HEK293 (cell line): Measurements from ENCODE around the gene LAMTOR4.

Source experiments
- CTCF ChIA-PET: fragments of 350-600 bp; formaldehyde crosslinking; extraction: SDS; loops from one replicate; lab custom pipeline; 2021; ENCODE audit warnings: antibody characterized with exemption; lab: Yijun Ruan, JAX
- POLR2A ChIA-PET: fragments of 300-600 bp; formaldehyde crosslinking; extraction: SDS; loops from one replicate; lab custom pipeline; 2020; ENCODE audit warnings: antibody characterized with exemption, inconsistent platforms; lab: Yijun Ruan, JAX
- H3K27ac ChIP-seq: fragments of 200-500 bp; sonication (Bioruptor generic); 2 replicates; pipeline ENCODE4 v1.5.1; 2014; ENCODE audit warnings: low read depth, low read length, control low read depth, inconsistent platforms; ENCODE audit errors: extremely low read depth
- H3K36me3 ChIP-seq, 2 experiments: fragments of 200-500 bp in 1 of 2; sonication (Bioruptor generic) in 1 of 2; 1 replicate in 1 of 2; 2 replicates in 1 of 2; pipeline ENCODE4 v1.5.1; 2014 to 2017; ENCODE audit warnings: inconsistent platforms in 2 of 2, low read length in 2 of 2; ENCODE audit not compliant: control insufficient read depth in 2 of 2, insufficient read depth in 1 of 2
- H3K4me1 ChIP-seq: fragments of 200-500 bp; sonication (Bioruptor generic); 2 replicates; pipeline ENCODE4 v1.5.1; 2014; ENCODE audit warnings: mild to moderate bottlenecking, low read length, inconsistent platforms; ENCODE audit not compliant: control insufficient read depth, insufficient read depth
- H3K4me3 ChIP-seq: 2 replicates; pipeline ENCODE4 v1.5.1; 2011; ENCODE audit warnings: low read depth, mild to moderate bottlenecking, control low read depth, low read length, moderate library complexity
- H3K9me3 ChIP-seq: fragments of 200-500 bp; sonication (Bioruptor generic); 2 replicates; pipeline ENCODE4 v1.5.1; 2014; ENCODE audit warnings: low read depth, low read length, inconsistent platforms; ENCODE audit not compliant: control insufficient read depth, insufficient read depth
- FEZF1 ChIP-seq: fragments of 450-650 bp; formaldehyde crosslinking; IDR thresholded peaks from 2 replicates; pipeline ENCODE4 v1.5.1; 2016; ENCODE audit warnings: missing biosample characterization, missing genetic modification characterization
- GLIS2 ChIP-seq: fragments of 450-650 bp; formaldehyde crosslinking; IDR thresholded peaks from 2 replicates; pipeline ENCODE4 v1.5.1; 2016; ENCODE audit warnings: missing biosample characterization, missing genetic modification characterization
- KLF9 ChIP-seq: fragments of 450-650 bp; formaldehyde crosslinking; IDR thresholded peaks from 2 replicates; pipeline ENCODE4 v1.5.1; 2016; ENCODE audit warnings: missing biosample characterization, missing genetic modification characterization, low read depth
- SP2 ChIP-seq: fragments of 450-650 bp; formaldehyde crosslinking; IDR thresholded peaks from 2 replicates; pipeline ENCODE4 v1.5.1; 2016; ENCODE audit warnings: missing biosample characterization, missing genetic modification characterization
- SP3 ChIP-seq: fragments of 450-650 bp; formaldehyde crosslinking; IDR thresholded peaks from 2 replicates; pipeline ENCODE4 v1.5.1; 2016; ENCODE audit warnings: missing biosample characterization, missing genetic modification characterization
- WT1 ChIP-seq: fragments of 450-650 bp; formaldehyde crosslinking; IDR thresholded peaks from 2 replicates; pipeline ENCODE4 v1.5.1; 2016; ENCODE audit warnings: missing biosample characterization, missing genetic modification characterization
- YY1 ChIP-seq: fragments of 450-650 bp; formaldehyde crosslinking; IDR thresholded peaks from 2 replicates; pipeline ENCODE4 v1.5.1; 2018; ENCODE audit warnings: missing biosample characterization, missing genetic modification characterization
- ZNF10 ChIP-seq: fragments of 450-650 bp; formaldehyde crosslinking; IDR thresholded peaks from 2 replicates; pipeline ENCODE4 v1.5.1; 2017; ENCODE audit warnings: missing biosample characterization, missing genetic modification characterization
- ZNF133 ChIP-seq: fragments of 450-650 bp; formaldehyde crosslinking; IDR thresholded peaks from 2 replicates; pipeline ENCODE4 v1.5.1; 2016; ENCODE audit warnings: missing biosample characterization, missing genetic modification characterization
- ZNF184 ChIP-seq: fragments of 450-650 bp; IDR thresholded peaks from 2 replicates; pipeline ENCODE4 v1.5.1; 2018; ENCODE audit warnings: missing biosample characterization, mild to moderate bottlenecking, missing genetic modification characterization
- ZNF202 ChIP-seq: fragments of 450-650 bp; formaldehyde crosslinking; IDR thresholded peaks from 2 replicates; pipeline ENCODE4 v1.5.1; 2016; ENCODE audit warnings: missing biosample characterization, missing genetic modification characterization, borderline replicate concordance
- ZNF239 ChIP-seq: fragments of 450-650 bp; formaldehyde crosslinking; IDR thresholded peaks from 2 replicates; pipeline ENCODE4 v1.5.1; 2016; ENCODE audit warnings: missing biosample characterization, missing genetic modification characterization
- ZNF24 ChIP-seq: fragments of 450-650 bp; formaldehyde crosslinking; IDR thresholded peaks from 2 replicates; pipeline ENCODE4 v1.5.1; 2016; ENCODE audit warnings: missing biosample characterization, missing genetic modification characterization
- ZNF274 ChIP-seq, 2 experiments: fragments of 200-500 bp in 1 of 2; fragments of 450-650 bp in 1 of 2; sonication (Bioruptor generic) in 1 of 2; formaldehyde crosslinking in 1 of 2; IDR thresholded peaks; 2 replicates each; pipeline versions ENCODE4 v1.5.1 to v1.6.1; 2014 to 2016; ENCODE audit warnings: borderline replicate concordance in 1 of 2, inconsistent platforms in 1 of 2, low read length in 1 of 2, missing biosample characterization in 1 of 2, missing genetic modification characterization in 1 of 2
- ZNF354C ChIP-seq: fragments of 450-650 bp; formaldehyde crosslinking; IDR thresholded peaks from 2 replicates; pipeline ENCODE4 v1.5.1; 2016; ENCODE audit warnings: missing biosample characterization, missing genetic modification characterization, low read depth, borderline replicate concordance
- ZNF423 ChIP-seq: fragments of 450-650 bp; formaldehyde crosslinking; IDR thresholded peaks from 2 replicates; pipeline ENCODE4 v1.5.1; 2016; ENCODE audit warnings: missing biosample characterization, missing genetic modification characterization
- ZNF585B ChIP-seq: fragments of 450-650 bp; formaldehyde crosslinking; IDR thresholded peaks from 2 replicates; pipeline ENCODE4 v1.5.1; 2016; ENCODE audit warnings: missing biosample characterization, missing genetic modification characterization
- TF ChIP-seq, protein P1 (sequence below): fragments of 450-650 bp; formaldehyde crosslinking; IDR thresholded peaks from 2 replicates; pipeline ENCODE4 v1.5.1; 2016; ENCODE audit warnings: missing biosample characterization, missing genetic modification characterization
- TF ChIP-seq, protein P2 (sequence below): fragments of 450-650 bp; formaldehyde crosslinking; optimal IDR thresholded peaks from 2 replicates; pipeline ENCODE3; 2016; ENCODE audit warnings: missing biosample characterization, mild to moderate bottlenecking, missing genetic modification characterization
- TF ChIP-seq, protein P3 (sequence below): fragments of 450-650 bp; formaldehyde crosslinking; IDR thresholded peaks from 2 replicates; pipeline ENCODE4 v1.5.1; 2017; ENCODE audit warnings: missing biosample characterization, mild to moderate bottlenecking, missing genetic modification characterization, moderate library complexity
- TF ChIP-seq, protein P4 (sequence below): fragments of 450-650 bp; formaldehyde crosslinking; IDR thresholded peaks from 2 replicates; pipeline ENCODE4; 2016; ENCODE audit warnings: missing biosample characterization, missing genetic modification characterization
- TF ChIP-seq, protein P5 (sequence below): fragments of 450-650 bp; formaldehyde crosslinking; IDR thresholded peaks from 2 replicates; pipeline ENCODE4 v1.5.1; 2016; ENCODE audit warnings: missing biosample characterization, missing genetic modification characterization, low read depth
- TF ChIP-seq, protein P6 (sequence below): fragments of 450-650 bp; formaldehyde crosslinking; IDR thresholded peaks from 2 replicates; pipeline ENCODE4 v1.5.1; 2016; ENCODE audit warnings: missing biosample characterization, missing genetic modification characterization, borderline replicate concordance
- TF ChIP-seq, protein P7 (sequence below): fragments of 450-650 bp; formaldehyde crosslinking; IDR thresholded peaks from 2 replicates; pipeline ENCODE4 v1.5.0; 2017; ENCODE audit warnings: missing biosample characterization, missing genetic modification characterization, borderline replicate concordance

LAMTOR4 gene

DNA sequence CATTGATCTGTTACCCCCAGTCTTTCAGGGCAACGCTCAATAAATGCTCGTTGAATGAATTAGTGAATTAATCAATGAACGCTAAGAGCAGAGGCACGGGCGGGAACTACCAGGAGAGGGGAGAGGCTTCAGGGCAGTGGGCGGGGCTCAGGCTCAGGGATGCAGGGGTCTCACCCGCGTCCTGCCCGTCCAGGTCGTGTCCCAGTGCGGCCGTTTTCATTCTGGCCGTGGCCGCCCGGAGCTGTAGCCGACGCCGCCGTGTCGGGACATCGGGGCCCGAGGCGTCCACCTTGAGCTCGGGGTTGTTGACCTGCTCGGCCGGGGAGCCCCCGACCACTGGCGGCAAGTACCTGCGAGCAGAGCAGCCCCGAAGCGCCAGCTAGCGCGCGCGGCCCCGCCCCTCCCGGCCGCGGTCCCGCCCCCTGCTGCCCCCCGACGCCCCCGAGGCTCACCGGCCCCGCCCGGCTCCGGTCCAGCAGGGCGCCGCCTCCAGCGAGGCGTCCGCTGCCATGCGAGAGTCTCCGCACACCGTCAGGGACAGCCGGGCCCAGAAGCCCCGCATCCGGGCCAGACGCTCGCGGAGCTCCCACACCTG is 22.5 kb downstream of the LAMTOR4 start:
- Histone ChIP-seq H3K27ac (no peak overlapping the region), H3K36me3 (no peaks in the 10 kb centered on the region), H3K4me1 (peaks cover 5% of the 10 kb centered on the region), H3K9me3 (no peaks in the 10 kb centered on the region), H3K4me3 (peak overlapping the region; percentile 28)
- no peak for TF ChIP-seq ZNF239 (tag by site-specific recombination)
- TF ChIP-seq SP3 (tag by site-specific recombination), result peak; percentile 69
- TF ChIP-seq ZNF133 (tag by site-specific recombination), result no peak
- TF ChIP-seq, protein P1, sequence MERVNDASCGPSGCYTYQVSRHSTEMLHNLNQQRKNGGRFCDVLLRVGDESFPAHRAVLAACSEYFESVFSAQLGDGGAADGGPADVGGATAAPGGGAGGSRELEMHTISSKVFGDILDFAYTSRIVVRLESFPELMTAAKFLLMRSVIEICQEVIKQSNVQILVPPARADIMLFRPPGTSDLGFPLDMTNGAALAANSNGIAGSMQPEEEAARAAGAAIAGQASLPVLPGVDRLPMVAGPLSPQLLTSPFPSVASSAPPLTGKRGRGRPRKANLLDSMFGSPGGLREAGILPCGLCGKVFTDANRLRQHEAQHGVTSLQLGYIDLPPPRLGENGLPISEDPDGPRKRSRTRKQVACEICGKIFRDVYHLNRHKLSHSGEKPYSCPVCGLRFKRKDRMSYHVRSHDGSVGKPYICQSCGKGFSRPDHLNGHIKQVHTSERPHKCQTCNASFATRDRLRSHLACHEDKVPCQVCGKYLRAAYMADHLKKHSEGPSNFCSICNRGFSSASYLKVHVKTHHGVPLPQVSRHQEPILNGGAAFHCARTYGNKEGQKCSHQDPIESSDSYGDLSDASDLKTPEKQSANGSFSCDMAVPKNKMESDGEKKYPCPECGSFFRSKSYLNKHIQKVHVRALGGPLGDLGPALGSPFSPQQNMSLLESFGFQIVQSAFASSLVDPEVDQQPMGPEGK (tag by site-specific recombination), result peak; percentile 30; the same call in 1 of the 2 replicates
- TF ChIP-seq SP2 (tag by site-specific recombination), result peak; percentile 43
- no peak for TF ChIP-seq ZNF274 (IDR thresholded peaks at IDR 0.05; ENCODE audit: low read length)
- TF ChIP-seq ZNF274 (tag by site-specific recombination; IDR thresholded peaks at IDR 0.05; ENCODE audit: borderline replicate concordance), result no peak
- TF ChIP-seq FEZF1 (tag by site-specific recombination), result no peak
- TF ChIP-seq KLF9 (tag by site-specific recombination), result peak; percentile 46
- peak; percentile 55; the same call in 1 of the 2 replicates for TF ChIP-seq ZNF24
- no peak for TF ChIP-seq ZNF202 (tag by site-specific recombination)
- TF ChIP-seq, protein P2, sequence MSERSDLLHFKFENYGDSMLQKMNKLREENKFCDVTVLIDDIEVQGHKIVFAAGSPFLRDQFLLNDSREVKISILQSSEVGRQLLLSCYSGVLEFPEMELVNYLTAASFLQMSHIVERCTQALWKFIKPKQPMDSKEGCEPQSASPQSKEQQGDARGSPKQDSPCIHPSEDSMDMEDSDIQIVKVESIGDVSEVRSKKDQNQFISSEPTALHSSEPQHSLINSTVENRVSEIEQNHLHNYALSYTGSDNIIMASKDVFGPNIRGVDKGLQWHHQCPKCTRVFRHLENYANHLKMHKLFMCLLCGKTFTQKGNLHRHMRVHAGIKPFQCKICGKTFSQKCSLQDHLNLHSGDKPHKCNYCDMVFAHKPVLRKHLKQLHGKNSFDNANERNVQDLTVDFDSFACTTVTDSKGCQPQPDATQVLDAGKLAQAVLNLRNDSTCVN (tag by site-specific recombination), result peak; percentile 29
- TF ChIP-seq, protein P3, sequence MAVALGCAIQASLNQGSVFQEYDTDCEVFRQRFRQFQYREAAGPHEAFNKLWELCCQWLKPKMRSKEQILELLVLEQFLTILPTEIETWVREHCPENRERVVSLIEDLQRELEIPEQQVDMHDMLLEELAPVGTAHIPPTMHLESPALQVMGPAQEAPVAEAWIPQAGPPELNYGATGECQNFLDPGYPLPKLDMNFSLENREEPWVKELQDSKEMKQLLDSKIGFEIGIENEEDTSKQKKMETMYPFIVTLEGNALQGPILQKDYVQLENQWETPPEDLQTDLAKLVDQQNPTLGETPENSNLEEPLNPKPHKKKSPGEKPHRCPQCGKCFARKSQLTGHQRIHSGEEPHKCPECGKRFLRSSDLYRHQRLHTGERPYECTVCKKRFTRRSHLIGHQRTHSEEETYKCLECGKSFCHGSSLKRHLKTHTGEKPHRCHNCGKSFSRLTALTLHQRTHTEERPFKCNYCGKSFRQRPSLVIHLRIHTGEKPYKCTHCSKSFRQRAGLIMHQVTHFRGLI (tag by site-specific recombination), result no peak
- TF ChIP-seq ZNF354C, result no peak
- TF ChIP-seq, protein P4, sequence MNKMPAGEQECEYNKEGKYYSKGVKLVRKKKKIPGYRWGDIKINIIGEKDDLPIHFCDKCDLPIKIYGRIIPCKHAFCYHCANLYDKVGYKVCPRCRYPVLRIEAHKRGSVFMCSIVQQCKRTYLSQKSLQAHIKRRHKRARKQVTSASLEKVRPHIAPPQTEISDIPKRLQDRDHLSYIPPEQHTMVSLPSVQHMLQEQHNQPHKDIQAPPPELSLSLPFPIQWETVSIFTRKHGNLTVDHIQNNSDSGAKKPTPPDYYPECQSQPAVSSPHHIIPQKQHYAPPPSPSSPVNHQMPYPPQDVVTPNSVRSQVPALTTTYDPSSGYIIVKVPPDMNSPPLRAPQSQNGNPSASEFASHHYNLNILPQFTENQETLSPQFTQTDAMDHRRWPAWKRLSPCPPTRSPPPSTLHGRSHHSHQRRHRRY, result no peak
- TF ChIP-seq, protein P5, sequence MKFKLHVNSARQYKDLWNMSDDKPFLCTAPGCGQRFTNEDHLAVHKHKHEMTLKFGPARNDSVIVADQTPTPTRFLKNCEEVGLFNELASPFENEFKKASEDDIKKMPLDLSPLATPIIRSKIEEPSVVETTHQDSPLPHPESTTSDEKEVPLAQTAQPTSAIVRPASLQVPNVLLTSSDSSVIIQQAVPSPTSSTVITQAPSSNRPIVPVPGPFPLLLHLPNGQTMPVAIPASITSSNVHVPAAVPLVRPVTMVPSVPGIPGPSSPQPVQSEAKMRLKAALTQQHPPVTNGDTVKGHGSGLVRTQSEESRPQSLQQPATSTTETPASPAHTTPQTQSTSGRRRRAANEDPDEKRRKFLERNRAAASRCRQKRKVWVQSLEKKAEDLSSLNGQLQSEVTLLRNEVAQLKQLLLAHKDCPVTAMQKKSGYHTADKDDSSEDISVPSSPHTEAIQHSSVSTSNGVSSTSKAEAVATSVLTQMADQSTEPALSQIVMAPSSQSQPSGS, result no peak
- TF ChIP-seq, protein P6, sequence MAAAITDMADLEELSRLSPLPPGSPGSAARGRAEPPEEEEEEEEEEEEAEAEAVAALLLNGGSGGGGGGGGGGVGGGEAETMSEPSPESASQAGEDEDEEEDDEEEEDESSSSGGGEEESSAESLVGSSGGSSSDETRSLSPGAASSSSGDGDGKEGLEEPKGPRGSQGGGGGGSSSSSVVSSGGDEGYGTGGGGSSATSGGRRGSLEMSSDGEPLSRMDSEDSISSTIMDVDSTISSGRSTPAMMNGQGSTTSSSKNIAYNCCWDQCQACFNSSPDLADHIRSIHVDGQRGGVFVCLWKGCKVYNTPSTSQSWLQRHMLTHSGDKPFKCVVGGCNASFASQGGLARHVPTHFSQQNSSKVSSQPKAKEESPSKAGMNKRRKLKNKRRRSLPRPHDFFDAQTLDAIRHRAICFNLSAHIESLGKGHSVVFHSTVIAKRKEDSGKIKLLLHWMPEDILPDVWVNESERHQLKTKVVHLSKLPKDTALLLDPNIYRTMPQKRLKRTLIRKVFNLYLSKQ (tag by site-specific recombination), result no peak
- TF ChIP-seq YY1 (tag by site-specific recombination), result no peak
- TF ChIP-seq ZNF10, result no peak
- no peak for TF ChIP-seq ZNF585B (tag by site-specific recombination)
- no peak for TF ChIP-seq WT1
- no peak for TF ChIP-seq ZNF423 (tag by site-specific recombination)
- TF ChIP-seq GLIS2 (tag by site-specific recombination), result peak; percentile 53
- no peak for TF ChIP-seq ZNF184
- TF ChIP-seq, protein P7, sequence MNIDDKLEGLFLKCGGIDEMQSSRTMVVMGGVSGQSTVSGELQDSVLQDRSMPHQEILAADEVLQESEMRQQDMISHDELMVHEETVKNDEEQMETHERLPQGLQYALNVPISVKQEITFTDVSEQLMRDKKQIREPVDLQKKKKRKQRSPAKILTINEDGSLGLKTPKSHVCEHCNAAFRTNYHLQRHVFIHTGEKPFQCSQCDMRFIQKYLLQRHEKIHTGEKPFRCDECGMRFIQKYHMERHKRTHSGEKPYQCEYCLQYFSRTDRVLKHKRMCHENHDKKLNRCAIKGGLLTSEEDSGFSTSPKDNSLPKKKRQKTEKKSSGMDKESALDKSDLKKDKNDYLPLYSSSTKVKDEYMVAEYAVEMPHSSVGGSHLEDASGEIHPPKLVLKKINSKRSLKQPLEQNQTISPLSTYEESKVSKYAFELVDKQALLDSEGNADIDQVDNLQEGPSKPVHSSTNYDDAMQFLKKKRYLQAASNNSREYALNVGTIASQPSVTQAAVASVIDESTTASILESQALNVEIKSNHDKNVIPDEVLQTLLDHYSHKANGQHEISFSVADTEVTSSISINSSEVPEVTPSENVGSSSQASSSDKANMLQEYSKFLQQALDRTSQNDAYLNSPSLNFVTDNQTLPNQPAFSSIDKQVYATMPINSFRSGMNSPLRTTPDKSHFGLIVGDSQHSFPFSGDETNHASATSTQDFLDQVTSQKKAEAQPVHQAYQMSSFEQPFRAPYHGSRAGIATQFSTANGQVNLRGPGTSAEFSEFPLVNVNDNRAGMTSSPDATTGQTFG (tag by site-specific recombination), result no peak
- POLR2A ChIA-PET, result interaction anchor here (1.4 kb wide), 1 partner anchor 22 kb away, joined by 5 read pairs; the partner anchor contains the start of gene LAMTOR4
- CTCF ChIA-PET, result no interaction called here
